ENCODE results near the gene LAMC3. TPM values are rescaled to one million over a fixed set of nuclear protein-coding genes. Genes with fewer than 3 reads are reported as not detected.
A peak's percentile ranks its signal among the peaks of the same experiment; 100 is the strongest.

Gene LAMC3
- total RNA-seq, 6 experiments from 2014 or later, result 2.7 to 14.3 (median 3.7) TPM

DNA sequence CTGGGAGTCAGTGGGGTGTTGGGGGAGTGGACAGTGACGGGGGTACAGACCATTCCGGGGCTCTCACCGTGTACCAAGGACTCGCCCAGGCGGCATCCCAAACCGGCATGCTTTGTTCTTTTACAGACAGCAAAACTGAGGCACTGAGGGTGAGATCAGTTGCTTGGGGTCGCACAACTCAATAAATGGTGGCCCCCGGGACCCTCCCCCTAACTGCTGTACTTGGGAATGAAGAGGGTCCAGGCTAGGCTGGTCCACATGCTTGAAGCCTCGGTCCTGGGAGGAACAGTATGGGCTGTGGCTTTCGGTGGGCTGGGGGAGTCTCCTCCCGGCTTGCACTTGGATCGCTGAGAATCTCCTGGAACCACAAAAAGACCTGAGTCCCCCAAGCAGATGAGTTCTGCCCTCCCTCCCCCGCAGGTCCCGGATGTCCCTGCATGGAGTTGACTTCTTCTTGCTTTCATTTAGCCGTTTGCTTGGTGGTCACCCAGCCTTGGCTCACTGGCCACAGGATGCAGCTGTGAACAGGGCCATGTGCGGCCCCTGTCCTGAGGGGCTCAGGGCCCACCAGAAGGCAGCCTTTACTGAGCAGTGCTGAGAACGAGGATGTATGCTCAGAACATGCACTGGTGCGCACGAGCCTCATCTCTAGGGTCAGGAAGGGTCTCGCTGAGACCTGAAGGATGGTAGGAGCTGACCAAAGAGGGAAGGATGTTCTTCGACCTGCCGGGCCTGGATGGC lies 4.2 kb downstream of the LAMC3 start:
- intact Hi-C loops (cut with DNase I), result no loop called here
- ATAC-seq (no peak), DNase-seq (peak in 1 of 3 donors; percentile 5)
- peaks cover 0 to 7% of the 10 kb centered on the region in 2 donors for H3K27me3 ChIP-seq
- WGBS (ENCODE audit: insufficient coverage, low coverage, low lambda C conversion rate, missing lambda C conversion rate), result no CpG with 5 or more reads among the region's 22 CpGs
- no peaks in the 10 kb centered on the region for H3K9me3 ChIP-seq
- H3K27ac ChIP-seq, result no peak overlapping the region
- no peaks in the 10 kb centered on the region for H3K4me1 ChIP-seq
- no peaks in the 10 kb centered on the region for H3K36me3 ChIP-seq
- no peak for TF ChIP-seq POLR2A (IDR thresholded peaks at IDR 0.05)
- TF ChIP-seq, protein P1, sequence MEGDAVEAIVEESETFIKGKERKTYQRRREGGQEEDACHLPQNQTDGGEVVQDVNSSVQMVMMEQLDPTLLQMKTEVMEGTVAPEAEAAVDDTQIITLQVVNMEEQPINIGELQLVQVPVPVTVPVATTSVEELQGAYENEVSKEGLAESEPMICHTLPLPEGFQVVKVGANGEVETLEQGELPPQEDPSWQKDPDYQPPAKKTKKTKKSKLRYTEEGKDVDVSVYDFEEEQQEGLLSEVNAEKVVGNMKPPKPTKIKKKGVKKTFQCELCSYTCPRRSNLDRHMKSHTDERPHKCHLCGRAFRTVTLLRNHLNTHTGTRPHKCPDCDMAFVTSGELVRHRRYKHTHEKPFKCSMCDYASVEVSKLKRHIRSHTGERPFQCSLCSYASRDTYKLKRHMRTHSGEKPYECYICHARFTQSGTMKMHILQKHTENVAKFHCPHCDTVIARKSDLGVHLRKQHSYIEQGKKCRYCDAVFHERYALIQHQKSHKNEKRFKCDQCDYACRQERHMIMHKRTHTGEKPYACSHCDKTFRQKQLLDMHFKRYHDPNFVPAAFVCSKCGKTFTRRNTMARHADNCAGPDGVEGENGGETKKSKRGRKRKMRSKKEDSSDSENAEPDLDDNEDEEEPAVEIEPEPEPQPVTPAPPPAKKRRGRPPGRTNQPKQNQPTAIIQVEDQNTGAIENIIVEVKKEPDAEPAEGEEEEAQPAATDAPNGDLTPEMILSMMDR (IDR thresholded peaks at IDR 0.05), result no peak
- no peak overlapping the region for H3K4me3 ChIP-seq

- no peak overlapping the region for H3K4me3 ChIP-seq
- H3K36me3 ChIP-seq, result no peaks in the 10 kb centered on the region
- peak in 1 of 3 donors; percentile 15 for DNase-seq
- WGBS (ENCODE audit: insufficient coverage, low coverage, low lambda C conversion rate, missing lambda C conversion rate), result 60% methylated on average over 1 of the region's 18 CpGs
- no peaks in the 10 kb centered on the region for H3K4me1 ChIP-seq
- no peak overlapping the region for H3K27ac ChIP-seq
- intact Hi-C loops (cut with DNase I), result no loop called here
- H3K27me3 ChIP-seq, result peaks cover 0 to 7% of the 10 kb centered on the region in 2 donors
- TF ChIP-seq, protein P1 (IDR thresholded peaks at IDR 0.05), result no peak
- no peak for TF ChIP-seq POLR2A (IDR thresholded peaks at IDR 0.05)
- ATAC-seq, result peak in 3 of 4 donors; percentile 4 to 17 (median 9)
- H3K9me3 ChIP-seq, result no peaks in the 10 kb centered on the region
Observed at GRCh38 chr9:131013771-131014676, 5.0 kb downstream of the LAMC3 start.

DNA sequence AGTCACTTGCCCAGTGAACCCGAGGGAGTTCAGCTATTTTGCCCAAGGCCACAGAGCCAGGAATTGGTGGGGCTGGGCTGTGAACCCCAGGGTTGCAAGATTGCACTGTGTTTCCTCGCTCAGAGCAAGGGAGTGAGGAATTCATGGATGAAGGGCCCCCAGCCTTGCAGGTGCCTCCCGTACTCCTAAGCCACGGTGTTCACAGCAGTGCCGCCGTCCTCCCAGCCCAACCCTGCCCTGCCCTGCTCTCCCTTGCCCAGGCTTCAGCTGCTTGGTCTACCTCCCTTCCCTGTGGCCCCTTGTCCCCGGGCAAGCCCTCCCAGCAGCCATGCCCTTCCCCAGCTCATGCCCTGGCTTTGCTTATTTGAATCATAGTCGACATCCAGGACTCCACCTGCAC lies 6.1 kb downstream of the LAMC3 start:
- Histone ChIP-seq H3K4me1 (no peaks in the 10 kb centered on the region), H3K36me3 (no peaks in the 10 kb centered on the region), H3K4me3 (no peak overlapping the region), H3K9me3 (no peaks in the 10 kb centered on the region), H3K27me3 (no peaks in the 10 kb centered on the region), H3K27ac (no peak overlapping the region)
- ATAC-seq (no peak), DNase-seq (peak in 1 of 3 donors; percentile 11)
- TF ChIP-seq POLR2A (IDR thresholded peaks at IDR 0.05), result no peak
- TF ChIP-seq, protein P1 (IDR thresholded peaks at IDR 0.05), result no peak
- 17% methylated on average over 1 of the region's 8 CpGs for WGBS (ENCODE audit: insufficient coverage, low coverage, low lambda C conversion rate, missing lambda C conversion rate)
- intact Hi-C loops (cut with DNase I), result no loop called here

- 81% methylated on average over 6 of the region's 6 CpGs for WGBS (ENCODE audit: insufficient coverage, low coverage, low lambda C conversion rate, missing lambda C conversion rate)
- DNase-seq, result no peak
Observed at GRCh38 chr9:131015876-131016397, 7.0 kb downstream of the LAMC3 start.

More at GRCh38 chr9:131015876-131016397, 7.0 kb downstream of the LAMC3 start:
- Histone ChIP-seq H3K36me3 (no peaks in the 10 kb centered on the region), H3K27ac (no peak overlapping the region), H3K4me3 (no peak overlapping the region), H3K4me1 (no peaks in the 10 kb centered on the region), H3K9me3 (no peaks in the 10 kb centered on the region), H3K27me3 (no peaks in the 10 kb centered on the region)
- intact Hi-C loops (cut with DNase I), result no loop called here
- no peak for ATAC-seq
- TF ChIP-seq POLR2A (IDR thresholded peaks at IDR 0.05), result no peak
- TF ChIP-seq, protein P1 (IDR thresholded peaks at IDR 0.05), result no peak

Data from right lobe of liver (tissue), 6 donors.